ENCODE data around the gene AK5. TPM values are rescaled to one million over a fixed set of nuclear protein-coding genes. Genes with fewer than 3 reads are reported as not detected.

Gene AK5
- total and polyA plus RNA-seq, 9 donors = 0.45 to 3.5 (median 0.82) TPM; not detected in 2

GRCh38 chr1:77553568-77554291 is 271.9 kb downstream of the AK5 start:
- DNase-seq = no peak
- Histone ChIP-seq H3K36me3 (no peaks in the 10 kb centered on the region), H3K27me3 (no peaks in the 10 kb centered on the region), H3K27ac (no peak overlapping the region), H3K4me1 (ENCODE audit: insufficient read depth) (peaks cover 1% of the 10 kb centered on the region), H3K4me3 (no peak overlapping the region), H3K9me3 (no peaks in the 10 kb centered on the region)
- intact Hi-C loops (cut with DNase I) = no loop called here
- 23 to 33% (median 26%) methylated on average over 9 of the region's 9 CpGs for WGBS, 3 donors
- TF ChIP-seq EP300 (IDR thresholded peaks at IDR 0.05) = no peak

DNA sequence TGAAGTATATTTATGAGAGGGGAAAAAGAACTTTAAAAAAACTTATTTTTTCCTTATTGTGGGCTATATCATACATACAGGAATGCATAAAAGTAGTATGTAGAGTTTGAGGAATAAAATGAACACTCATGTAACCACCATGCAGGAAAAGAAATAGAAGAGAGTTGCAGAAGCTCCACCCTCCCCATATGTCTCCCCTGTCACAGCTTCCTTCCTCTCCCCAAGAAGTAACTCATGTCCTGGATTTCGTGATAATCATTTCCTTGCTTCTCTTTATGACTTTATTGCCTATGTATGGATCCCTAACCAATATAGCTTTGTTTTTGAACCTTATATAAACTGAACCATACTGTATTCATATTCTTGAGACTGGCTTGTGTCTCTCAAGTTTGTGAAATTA is 274.2 kb downstream of the AK5 start:
- no peaks in the 10 kb centered on the region for H3K36me3 ChIP-seq
- intact Hi-C loops (cut with DNase I) = no loop called here
- DNase-seq = no peak
- H3K27me3 ChIP-seq = no peaks in the 10 kb centered on the region
- no peaks in the 10 kb centered on the region for H3K9me3 ChIP-seq
- 63 to 80% (median 71%) methylated on average over 1 of the region's 1 CpG for WGBS, 3 donors
- no peak overlapping the region for H3K27ac ChIP-seq
- peaks cover 1% of the 10 kb centered on the region for H3K4me1 ChIP-seq (ENCODE audit: insufficient read depth)
- TF ChIP-seq POLR2A (IDR thresholded peaks at IDR 0.05) = no peak
- H3K4me3 ChIP-seq = no peak overlapping the region

- no peaks in the 10 kb centered on the region for H3K27me3 ChIP-seq
- no peak for TF ChIP-seq EP300 (IDR thresholded peaks at IDR 0.05)
- TF ChIP-seq CTCF (IDR thresholded peaks at IDR 0.05) = no peak
- peaks cover 1% of the 10 kb centered on the region for H3K4me1 ChIP-seq (ENCODE audit: insufficient read depth)
- 23 to 35% (median 27%) methylated on average over 4 of the region's 4 CpGs for WGBS, 3 donors
- H3K27ac ChIP-seq = no peak overlapping the region
- no peaks in the 10 kb centered on the region for H3K36me3 ChIP-seq
- DNase-seq = no peak
- H3K4me3 ChIP-seq = no peak overlapping the region
- intact Hi-C loops (cut with DNase I) = no loop called here
- no peaks in the 10 kb centered on the region for H3K9me3 ChIP-seq
Measured at GRCh38 chr1:77557053-77557452, 275.2 kb downstream of the AK5 start.

DNA sequence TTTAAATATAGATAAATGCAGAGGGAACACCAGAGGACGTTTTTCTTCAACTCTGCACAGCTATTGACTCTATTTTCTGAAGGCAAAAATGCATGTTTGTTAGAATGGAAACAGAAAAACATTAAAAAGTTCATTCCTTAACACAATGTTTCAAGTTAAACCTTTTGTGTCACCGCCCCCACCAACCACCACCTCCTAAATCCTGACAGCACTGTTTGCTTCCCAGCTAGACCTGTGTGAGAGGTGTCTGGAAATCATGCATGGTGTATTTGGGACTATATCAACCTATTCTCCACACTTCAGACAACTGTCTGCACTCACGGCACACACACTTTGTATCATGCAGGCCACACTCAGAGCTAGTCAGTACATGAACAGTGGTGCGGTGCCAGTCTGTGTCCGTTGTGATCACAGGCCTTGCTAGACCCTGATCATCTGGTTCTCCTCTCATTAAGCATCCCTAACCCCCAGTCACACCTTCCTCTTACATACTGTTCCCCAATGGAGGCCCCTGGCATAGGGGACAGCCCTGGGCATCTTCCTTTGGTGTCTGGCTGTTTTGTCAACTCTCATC is 276.9 kb downstream of the AK5 start:
- H3K4me3 ChIP-seq = no peak overlapping the region
- DNase-seq = no peak
- intact Hi-C loops (cut with DNase I) = no loop called here
- H3K36me3 ChIP-seq = no peaks in the 10 kb centered on the region
- no peak overlapping the region for H3K27ac ChIP-seq
- no peaks in the 10 kb centered on the region for H3K9me3 ChIP-seq
- H3K4me1 ChIP-seq (ENCODE audit: insufficient read depth) = peaks cover 1% of the 10 kb centered on the region
- H3K27me3 ChIP-seq = no peaks in the 10 kb centered on the region
- TF ChIP-seq EP300 (IDR thresholded peaks at IDR 0.05) (no peak), POLR2A (IDR thresholded peaks at IDR 0.05) (no peak), CTCF (IDR thresholded peaks at IDR 0.05) (no peak)
- WGBS, 3 donors = 88 to 93% (median 89%) methylated on average over 5 of the region's 5 CpGs

- no peak for DNase-seq
- intact Hi-C loops (cut with DNase I) = no loop called here
- H3K9me3 ChIP-seq = no peaks in the 10 kb centered on the region
- no peaks in the 10 kb centered on the region for H3K27me3 ChIP-seq
- H3K27ac ChIP-seq = no peak overlapping the region
- H3K36me3 ChIP-seq = no peaks in the 10 kb centered on the region
- no peak for TF ChIP-seq EP300 (IDR thresholded peaks at IDR 0.05)
- TF ChIP-seq CTCF (IDR thresholded peaks at IDR 0.05) = no peak
- TF ChIP-seq POLR2A (IDR thresholded peaks at IDR 0.05) = no peak
- H3K4me1 ChIP-seq (ENCODE audit: insufficient read depth) = peaks cover 1% of the 10 kb centered on the region
- 90 to 97% (median 92%) methylated on average over 5 of the region's 5 CpGs for WGBS, 3 donors
- H3K4me3 ChIP-seq = no peak overlapping the region
Measured at GRCh38 chr1:77560741-77561140, 278.9 kb downstream of the AK5 start.

Measured in ovary (tissue), 9 donors.